HG03103 (cell line): ENCODE measurements around the gene TRIM5.
"Not testable (repeated sequence)": the region's sequence is repeated elsewhere in the genome, so short reads cannot be mapped to it uniquely, and the experiment has no call there.

ENCODE experiments used
- ATAC-seq: cut with Tn5 transposase; IDR thresholded peaks from one replicate; pipeline ENCODE4 v1.9.1; 2021; ENCODE audit warnings: low read depth; ENCODE audit not compliant: unreplicated experiment

TRIM5 gene

DNA sequence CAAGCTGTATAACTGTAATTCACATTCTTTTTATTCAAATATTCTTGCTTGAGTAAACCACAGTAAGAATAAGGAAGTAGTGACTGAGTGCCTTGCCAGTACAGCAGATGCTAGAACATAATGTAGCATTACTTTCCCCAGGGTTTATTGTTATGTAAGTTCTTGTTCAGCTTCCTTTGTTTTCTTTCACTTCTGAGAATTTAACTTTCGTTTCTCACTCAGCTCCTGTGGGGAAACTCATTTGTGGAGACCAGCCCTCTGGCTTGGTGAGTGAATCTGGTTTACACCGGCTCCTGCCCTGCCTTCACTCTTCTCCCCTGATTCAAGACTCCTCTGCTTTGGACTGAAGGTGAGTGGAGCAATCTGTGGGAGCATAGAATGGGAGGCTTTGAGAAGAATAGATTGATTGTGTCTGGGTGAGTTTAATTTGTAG is 4.7 kb upstream of the TRIM5 start, which contains the start of gene TRIM22:
TRIM22 (plus strand) TSS at position 240 of the 433 bp plus-strand sequence. CDS start 6,443 bp downstream, outside the sequence.
- peak; percentile 73 for ATAC-seq

- ATAC-seq, result no peak
These were observed 3.6 kb upstream of the TRIM5 start for GRCh38 chr11:5688482-5688881.

DNA sequence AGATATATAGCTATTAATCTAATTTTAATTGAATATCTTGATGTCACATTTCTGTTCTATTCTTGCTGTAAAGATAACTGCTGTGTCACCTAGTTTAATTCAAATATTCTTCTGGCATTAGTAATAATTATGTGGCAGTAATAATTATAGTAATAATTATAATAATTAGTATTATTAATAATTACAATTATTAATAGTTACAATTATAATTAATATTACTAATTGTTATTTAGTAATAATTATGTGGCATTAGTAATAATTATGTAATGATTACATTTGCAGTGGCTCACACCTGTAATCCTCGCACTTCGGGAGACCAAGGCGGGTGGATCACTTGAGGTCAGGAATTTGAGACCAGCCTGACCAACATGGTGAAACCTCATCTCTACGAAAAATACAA is 1.6 kb upstream of the TRIM5 start:
- ATAC-seq, result no peak

- peak; percentile 15 for ATAC-seq
These were observed 733 bp downstream of the TRIM5 start for GRCh38 chr11:5684036-5684645.

GRCh38 chr11:5683620-5684019 is 1.3 kb downstream of the TRIM5 start:
- ATAC-seq, result not testable (repeated sequence)

- ATAC-seq, result not testable (repeated sequence)
These were observed 1.9 kb downstream of the TRIM5 start for GRCh38 chr11:5682890-5683441.

DNA sequence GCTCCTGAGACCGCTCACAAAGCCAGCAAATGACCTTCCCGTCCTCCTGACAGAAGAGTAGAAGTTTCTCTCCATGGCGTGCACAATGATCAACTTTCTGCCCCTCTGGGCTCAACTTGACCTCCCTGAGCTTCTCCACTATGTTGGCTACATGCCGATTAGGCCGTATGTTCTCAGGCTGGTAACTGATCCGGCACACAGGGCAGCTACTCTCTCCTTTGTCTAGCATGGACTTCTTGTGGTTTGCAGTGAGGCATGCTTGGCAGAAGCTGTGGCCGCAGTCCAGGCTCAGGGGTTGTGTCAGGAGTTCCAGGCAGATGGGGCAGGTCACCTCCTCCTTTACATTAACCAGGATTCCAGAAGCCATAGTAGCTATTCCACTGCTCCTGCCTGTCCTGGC is 5.1 kb downstream of the TRIM5 start:
- ATAC-seq, result no peak

DNA sequence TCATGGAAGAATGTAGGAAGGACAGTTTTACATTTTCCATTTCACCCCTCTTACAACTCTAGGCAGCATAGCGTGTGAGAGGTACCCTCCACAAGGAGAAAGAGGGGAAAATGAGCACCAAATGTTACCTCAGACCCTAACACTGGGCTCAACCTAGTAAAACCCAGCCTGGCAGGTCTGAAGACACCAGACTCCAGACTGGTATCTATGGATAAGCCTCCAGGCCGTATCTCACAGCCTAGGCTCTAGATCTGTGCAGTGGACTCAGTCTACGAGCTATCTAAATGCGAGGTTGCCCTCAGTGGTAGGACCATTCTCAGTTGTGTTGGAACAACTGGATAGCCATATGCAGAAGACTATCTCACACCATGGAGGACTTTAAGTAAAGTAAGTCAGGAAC is 10.5 kb downstream of the TRIM5 start:
- no peak for ATAC-seq

DNA sequence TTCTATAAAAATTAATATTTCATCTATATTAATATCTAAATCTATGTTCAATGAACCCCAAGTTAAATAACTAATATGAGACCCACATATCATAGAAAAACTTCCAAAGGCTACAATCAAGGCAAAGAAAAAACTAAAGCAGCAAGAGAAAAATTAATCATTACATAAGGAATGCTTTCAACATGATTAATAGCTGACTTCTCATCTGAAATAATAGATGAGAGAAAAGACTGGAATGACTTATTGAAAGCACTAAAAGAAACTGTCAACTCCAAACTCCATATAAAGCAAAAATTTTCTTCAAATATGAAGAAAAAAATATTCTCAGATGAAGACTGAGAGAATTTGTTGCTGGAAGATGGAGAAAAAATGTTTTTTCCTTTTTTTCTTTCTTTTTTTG is 13.0 kb downstream of the TRIM5 start:
- ATAC-seq, result no peak

GRCh38 chr11:5666402-5666793 is 18.5 kb downstream of the TRIM5 start:
- ATAC-seq, result no peak

- ATAC-seq, result no peak
These were observed 19.0 kb downstream of the TRIM5 start for GRCh38 chr11:5665746-5666401.

- no peak for ATAC-seq
These were observed 19.8 kb downstream of the TRIM5 start for GRCh38 chr11:5665051-5665570.

- no peak for ATAC-seq
These were observed 21.4 kb downstream of the TRIM5 start for GRCh38 chr11:5663511-5663910.

- no peak for ATAC-seq
These were observed 26.6 kb downstream of the TRIM5 start for GRCh38 chr11:5658318-5658717.

GRCh38 chr11:5656956-5657355 is 27.9 kb downstream of the TRIM5 start:
- ATAC-seq, result not testable (repeated sequence)

GRCh38 chr11:5655474-5655873 is 29.4 kb downstream of the TRIM5 start:
- no peak for ATAC-seq

DNA sequence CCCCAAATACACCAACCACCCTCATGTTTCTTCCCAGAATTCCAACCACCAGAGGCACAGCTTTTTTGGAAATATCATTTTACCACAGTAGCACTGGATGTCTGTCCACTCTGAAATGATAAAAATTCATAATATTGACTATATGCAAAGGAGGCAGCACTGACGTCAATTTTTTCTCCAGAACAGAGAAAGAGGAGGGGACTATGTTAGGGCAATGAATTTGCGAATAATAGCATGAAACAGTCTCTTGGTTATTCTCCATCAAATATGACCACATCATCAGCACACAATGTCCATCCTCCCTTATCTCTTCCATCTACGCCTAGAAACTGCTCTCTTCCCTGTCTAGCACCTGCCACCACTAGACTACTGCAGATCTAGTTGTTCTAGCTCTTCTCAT is 38.7 kb downstream of the TRIM5 start:
- ATAC-seq, result no peak

DNA sequence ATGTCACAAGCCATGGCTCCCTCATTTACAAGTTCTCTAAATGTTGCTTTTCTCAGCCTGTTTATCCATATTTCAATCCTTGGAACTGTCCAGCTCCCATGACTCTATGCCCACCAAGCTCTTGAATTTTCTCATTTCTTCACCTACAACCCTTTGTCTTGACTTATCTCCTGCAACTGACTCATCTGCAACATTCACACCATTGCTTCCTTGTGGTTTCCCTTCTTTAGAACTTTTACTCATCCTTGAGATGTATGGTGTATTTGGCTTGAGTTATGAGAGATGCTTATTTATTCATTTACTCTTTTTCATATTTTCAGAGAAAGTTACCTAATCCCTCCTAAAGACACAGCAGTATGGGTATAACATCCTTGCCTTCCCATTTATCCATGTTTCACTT is 41.3 kb downstream of the TRIM5 start:
- no peak for ATAC-seq

- ATAC-seq, result no peak
These were observed 44.9 kb downstream of the TRIM5 start for GRCh38 chr11:5639953-5640352.

DNA sequence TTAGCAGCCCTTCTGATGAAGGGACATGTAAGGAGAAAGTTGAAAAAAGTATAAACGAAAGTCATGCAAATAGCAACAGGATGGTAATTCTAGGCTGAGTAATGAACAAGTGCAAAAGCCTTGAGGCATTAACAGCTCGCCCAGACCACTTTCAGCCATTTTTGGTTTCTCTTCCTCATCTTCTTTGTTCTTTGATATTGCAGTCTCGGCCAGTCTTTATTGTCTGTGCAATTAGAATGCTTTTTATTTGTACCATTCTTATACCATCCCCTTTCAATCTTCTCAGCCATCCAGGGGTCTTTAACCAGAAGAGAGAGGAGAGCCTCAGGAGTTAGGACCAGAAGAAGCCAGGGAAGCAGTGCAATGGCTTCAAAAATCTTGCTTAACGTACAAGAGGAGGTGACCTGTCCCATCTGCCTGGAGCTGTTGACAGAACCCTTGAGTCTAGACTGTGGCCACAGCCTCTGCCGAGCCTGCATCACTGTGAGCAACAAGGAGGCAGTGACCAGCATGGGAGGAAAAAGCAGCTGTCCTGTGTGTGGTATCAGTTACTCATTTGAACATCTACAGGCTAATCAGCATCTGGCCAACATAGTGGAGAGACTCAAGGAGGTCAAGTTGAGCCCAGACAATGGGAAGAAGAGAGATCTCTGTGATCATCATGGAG is 52.8 kb downstream of the TRIM5 start:
- ATAC-seq, result peak; percentile 92

GRCh38 chr11:5631417-5631816 is 53.5 kb downstream of the TRIM5 start:
- peak; percentile 16 for ATAC-seq
